NCI-H1105 treated with DMSO at 0.1 percent for 48 hours (cell line): ENCODE measurements around the gene RGS11.

Experiments
- DNase-seq: peaks from one replicate; lab custom pipeline; 2025; lab: John Stamatoyannopoulos, UW

RGS11 gene

DNA sequence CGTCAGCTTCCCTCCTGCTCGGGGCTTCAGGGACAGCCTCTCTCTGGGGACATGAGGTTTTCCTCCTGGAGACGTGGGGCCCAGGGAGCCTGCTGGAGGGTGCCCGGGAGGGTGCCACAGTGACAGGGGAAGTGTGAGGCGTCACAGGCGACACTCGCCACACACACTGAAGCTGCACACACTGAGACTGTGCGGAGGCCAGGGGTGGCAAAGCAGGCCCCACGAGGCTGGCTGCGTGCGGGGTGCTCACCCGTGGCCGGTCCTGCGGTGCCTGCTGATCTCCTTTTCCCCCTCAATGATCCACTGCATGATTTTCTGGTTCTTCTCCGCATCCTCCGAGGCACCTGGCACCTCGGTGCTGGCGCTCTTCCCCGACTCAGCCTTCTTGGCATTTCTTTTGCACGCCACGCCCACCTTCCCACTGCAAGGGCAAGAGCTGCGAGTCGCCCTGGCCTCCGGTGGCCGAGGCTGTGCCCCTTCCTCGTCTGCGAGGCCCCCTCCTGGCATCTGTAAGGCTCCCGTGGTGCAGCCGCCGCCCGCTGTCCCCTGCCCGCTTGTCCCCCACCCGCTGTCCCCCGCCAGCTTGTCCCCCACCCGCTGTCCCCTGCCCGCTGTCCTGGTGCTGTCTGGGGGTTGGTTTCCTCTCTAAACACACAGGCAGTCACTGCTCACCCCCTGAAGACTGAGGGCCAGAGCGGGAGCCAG is 21.2 kb upstream of the RGS11 start:
- no peak for DNase-seq

DNA sequence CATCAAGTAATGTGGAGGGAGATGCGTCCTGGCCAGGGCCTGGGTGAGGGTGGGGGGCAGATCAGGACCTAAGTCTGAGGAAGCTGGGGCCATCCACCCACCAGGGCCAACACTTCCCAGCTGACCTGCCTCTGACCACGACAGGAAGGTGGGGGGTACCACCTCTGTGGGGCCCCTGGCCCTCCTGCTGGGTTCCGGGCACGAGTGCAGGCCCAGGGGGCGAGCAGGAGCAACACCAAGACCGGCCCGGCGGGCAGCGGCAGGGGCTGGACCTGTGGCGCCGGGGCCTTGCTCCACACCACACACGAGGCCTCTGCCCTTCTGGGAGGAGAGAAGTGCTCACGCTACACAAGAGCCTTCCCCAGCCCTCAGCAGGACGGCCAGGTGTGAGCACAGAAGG is 20.5 kb upstream of the RGS11 start:
- DNase-seq = no peak

DNA sequence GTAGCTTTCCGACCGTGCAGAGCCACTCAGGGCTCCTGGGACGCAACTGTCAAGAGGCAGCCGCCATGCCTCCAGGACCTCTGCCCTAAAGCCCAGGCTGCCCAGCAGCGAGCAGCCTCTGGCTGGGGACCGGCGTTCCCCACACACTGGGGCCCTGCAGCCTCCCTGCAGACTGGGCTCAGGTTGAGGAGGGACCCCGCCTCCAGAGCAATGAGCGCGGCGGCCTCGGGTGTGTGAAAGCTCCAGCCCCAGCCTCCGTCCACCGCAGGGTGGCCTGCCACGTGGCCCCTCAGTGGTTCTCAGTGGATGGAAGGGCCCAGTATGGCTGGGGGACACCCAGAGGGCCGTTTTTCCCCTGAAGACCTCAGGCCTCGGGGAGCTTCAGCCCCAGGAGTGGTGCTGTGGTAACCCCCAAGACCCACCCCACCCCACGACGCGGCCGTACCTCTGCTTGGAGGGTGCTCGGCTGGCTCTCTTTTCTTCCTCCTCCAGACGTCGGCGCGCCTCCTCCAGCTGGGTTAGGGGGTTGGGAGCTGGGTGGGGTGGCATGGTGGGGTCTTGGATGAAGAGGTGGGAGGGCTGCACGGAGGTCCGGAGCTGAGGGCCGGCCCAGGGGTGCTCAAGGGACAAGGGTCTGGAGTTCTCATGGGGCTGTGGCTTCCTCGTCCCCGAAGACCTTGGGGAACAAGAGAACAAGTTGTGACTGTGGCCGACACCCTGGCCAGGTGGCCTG is 17.5 kb upstream of the RGS11 start:
- DNase-seq = no peak

DNA sequence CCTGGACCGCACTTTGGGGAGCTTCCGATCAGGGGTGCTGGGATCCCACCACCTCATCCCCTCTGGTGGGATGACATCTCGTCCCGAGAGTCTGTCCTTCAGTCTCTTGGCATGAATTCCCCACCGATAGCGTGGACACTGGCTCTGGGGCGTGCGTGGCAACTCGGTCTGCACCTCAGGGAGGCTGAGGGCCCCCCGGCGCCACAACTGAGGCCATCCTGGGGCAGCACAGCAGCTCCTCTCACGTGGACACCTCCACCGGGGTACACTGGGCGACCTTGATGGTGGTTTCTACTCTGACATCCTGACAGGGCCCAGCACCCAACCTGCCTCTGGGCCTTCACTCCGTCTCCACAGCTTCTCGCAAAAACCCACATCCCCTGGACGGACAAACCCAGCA is 15.8 kb upstream of the RGS11 start:
- no peak for DNase-seq

DNA sequence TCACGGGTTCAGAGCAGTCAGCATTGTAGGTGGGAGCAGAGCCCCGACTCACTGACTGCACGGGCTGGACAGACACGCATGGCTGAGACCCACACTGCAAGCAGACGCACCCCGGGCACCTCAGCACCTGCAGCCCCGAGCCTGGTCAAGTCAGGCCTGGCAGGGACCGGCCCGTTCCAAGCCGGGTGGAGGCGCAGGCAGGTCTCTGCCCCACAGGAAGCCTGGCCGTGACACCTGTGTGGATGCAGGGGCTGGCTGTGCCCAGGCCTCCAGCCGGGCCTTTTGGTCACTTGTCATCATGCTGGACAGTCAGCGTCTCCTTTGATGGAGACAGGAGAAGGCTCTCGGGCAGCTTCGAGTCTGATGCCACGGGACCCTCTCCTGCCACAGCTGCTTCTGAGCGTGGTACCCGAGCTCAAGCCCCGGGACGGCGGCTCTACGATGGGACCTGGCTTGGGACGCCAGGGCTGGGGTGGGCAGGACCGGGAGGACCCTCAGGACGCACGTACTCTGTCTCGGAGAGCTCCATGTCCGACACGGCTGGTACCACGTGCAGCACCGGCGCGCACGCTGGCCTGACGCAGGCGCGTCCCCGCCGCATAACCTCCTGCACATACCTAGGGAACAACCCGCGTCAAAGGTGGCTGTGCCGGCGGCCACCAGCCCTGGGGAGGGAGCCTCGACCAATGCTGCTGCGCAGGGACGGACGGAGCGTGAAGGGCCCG is 15.1 kb upstream of the RGS11 start:
- no peak for DNase-seq

DNA sequence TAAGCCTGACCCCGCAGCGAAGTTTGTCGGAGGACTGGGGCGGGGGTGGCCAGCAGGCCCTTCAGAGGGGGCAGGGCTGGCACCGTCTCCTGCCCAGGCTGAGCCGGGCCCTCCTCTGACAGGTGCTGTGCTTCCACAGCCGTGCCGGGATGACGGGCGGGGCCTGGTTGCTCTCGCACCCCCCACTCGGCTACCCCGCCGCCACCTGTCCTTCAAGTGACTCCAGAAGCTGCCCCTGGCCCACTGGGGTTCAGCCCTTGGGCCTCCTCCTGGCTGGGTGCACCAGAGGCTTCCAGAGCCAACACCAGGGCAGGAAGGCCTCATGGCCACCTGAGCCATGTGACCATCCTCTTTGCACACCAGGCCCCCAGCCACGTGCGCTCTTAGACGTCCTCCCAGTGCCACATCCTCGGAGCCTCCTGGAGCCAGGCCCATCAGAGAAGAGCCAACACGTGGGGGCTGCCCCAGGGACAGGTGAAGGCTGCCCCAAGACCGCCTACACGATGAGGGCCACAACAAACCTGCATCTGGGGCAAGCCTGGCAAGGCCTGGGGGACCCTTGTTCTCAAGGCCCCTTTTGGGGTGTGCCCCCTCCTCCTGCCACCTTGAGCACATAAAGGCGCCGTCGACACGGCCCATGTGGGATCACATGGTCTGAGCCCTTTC is 14.4 kb upstream of the RGS11 start:
- DNase-seq = no peak

DNA sequence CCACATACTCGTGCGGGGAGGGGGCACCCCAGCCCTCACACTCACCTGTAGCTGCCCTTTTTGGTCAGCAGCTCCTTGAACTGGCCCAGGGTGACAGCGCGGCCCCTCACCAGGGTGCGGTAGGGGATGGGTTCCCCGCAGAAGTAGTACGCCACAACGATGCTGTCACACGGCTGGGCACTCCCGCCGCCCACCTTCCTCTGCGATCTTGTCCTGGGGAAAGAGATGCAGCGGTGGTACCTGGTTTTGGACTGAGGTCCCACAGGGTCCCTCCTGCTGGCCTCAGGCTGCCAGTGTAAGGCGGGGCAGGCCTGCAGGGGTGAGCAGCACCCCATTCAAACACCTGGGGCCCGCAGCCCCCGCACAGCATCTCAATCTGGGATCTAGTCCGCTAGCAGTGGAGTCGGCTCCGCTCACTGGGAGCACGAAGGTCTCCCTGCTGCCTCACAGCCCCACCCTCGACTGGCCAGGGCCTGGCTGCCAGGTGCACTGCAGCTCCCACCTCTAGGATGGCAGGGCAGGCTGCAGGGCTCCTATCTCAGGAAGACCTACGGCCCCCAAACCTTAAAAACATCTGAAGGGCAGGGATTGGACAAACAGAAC is 13.8 kb upstream of the RGS11 start:
- DNase-seq = no peak

DNA sequence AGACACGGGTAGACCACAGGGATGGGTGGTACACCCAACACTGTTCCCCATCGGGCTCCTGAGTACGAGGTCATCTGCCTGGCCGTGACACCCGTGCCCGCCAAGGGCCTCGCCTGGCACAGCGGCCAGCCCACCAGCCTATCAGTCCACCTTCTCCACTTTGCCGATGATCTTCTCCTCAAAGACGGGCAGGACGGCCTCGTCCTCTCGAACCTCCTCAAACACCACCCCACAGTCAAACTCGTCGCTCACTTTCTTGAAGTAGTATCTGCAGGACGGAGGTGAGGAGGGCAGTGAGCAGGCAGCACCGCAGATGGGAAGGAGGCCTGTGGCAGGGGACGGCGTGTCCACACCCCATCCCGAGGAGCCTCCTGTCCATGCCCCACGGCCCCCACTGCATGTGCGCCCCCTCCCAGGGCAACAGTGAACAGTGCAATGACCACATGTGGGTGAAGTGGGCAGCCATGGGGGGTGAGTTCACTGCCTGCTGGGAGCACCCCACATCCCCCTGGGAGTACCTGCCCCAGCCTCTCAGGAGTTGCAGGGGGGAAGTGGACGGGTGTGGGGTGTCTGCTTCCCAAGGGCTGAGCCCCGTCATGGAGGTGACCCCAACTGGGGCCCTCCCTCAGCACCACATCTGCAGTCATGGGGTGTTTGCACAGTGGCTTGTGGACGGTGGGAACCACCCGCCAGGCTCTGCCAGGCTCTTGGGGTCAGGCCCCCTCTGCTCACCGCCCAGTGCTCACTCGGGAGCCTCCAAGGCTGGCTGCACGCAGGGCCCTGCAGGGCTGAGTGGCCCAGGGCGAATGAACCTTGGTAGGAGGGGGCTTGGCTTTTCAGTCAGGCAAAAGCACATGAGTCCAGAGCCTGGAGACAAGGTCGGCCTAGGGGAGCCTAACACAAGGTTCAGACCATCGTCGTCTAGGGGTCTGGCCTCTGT is 12.5 kb upstream of the RGS11 start:
- DNase-seq = no peak

DNA sequence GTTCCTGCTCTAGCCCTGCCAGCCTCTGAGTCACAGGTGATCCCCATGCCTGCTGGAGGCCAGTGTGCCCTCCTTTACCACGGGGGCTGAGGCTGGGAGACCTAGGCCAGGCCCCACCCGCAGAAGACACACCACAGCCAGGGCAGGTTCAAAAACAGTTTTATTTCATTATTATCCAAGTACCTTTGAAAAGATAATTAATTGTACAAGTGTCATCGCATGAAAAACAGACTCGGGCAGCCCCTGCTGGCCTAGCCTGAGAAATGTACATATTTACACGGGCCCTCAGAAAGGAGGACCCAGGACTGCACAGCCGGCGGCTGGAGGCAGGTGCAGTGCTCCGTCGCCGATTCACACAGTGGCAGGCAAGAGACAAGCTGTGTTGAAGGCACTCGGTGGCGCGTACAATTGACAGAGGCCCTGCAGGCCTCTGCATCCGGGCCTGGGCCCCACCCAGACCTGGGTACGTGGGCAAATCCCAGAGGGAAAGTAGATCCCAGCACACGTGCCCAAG is 11.6 kb upstream of the RGS11 start:
- DNase-seq = peak; percentile 38

DNA sequence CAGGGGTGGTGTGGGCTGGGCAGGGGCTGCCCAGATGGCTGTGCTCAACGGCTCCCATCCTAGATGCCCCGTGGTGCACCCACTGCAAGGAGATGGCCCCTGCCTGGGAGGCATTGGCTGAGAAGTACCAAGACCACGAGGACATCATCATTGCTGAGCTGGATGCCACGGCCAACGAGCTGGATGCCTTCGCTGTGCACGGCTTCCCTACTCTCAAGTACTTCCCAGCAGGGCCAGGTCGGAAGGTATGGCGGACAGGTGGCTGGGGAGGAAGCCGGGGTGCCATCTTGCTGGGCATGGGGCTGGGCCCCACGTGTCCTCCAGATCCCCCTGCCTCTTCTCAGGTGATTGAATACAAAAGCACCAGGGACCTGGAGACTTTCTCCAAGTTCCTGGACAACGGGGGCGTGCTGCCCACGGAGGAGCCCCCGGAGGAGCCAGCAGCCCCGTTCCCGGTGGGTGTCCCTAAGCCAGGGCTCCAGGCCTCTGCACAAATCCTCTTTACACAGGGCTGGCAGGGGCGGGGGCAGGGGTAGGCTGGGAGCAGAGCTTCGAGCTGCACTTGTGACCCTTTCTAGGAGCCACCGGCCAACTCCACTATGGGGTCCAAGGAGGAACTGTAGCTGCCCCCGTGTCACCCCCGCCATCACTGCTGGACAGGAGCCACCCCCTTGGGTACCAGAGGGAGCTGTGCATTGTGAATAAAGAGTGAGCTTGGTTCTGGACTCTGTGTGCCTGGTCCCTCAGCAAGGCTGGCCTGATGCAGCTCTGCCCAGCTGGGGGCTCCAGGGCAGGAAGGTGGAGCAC is 10.9 kb upstream of the RGS11 start:
- DNase-seq = no peak

DNA sequence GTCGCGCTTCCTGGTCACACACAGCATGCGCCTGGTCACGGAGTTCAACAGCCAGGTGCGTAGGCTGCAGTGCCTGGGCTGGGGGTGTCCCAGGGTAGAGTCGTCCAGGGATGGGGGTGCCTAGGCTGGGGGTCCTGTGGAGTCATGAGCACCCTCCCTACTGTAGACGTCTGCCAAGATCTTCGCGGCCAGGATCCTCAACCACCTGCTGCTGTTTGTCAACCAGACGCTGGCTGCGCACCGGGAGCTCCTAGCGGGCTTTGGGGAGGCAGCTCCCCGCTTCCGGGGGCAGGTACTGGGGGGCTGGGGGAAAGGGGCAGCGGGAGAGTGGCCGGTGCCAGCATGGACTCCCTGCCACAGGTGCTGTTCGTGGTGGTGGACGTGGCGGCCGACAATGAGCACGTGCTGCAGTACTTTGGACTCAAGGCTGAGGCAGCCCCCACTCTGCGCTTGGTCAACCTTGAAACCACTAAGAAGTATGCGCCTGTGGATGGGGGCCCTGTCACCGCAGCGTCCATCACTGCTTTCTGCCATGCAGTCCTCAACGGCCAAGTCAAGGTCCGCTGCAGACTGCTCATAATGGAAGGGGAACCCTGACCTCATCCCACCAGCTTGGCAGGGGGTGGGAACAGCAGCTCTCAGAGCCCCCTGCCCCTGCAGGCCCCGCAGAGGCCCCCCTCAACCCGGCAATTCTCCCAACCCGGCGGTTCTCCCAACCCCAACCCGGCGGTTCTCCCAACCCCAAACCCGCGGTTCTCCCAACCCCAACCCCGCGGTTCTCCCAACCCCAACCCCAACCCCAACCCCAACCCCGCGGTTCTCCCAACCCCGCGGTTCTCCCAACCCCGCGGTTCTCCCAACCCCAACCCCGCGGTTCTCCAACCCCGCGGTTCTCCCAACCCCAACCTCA is 9.7 kb upstream of the RGS11 start:
- DNase-seq = no peak

DNA sequence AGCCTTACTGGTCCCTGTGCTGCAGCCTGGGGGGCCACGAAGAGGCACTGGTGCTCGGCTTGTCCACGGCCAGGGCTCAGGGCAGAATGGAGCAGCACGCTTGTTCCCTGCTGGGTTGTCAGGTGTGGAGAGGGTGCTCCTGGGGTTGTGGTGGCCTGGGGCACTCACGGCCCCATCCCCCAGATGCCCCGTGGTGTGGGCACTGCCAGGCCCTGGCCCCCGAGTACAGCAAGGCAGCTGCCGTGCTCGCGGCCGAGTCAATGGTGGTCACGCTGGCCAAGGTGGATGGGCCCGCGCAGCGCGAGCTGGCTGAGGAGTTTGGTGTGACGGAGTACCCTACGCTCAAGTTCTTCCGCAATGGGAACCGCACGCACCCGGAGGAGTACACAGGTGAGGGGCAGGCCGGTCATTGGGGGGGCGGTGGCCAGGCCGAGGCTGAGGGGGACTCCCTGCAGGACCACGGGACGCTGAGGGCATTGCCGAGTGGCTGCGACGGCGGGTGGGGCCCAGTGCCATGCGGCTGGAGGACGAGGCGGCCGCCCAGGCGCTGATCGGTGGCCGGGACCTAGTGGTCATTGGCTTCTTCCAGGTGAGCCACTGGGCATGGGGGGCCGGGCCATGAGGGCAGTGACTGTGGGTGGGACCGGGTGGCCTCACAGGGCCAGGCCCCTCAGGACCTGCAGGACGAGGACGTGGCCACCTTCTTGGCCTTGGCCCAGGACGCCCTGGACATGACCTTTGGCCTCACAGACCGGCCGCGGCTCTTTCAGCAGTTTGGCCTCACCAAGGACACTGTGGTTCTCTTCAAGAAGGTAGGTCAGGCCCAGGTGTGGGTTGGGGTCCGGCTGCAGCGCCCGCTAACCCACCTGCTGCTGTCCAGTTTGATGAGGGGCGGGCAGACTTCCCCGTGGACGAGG is 8.7 kb upstream of the RGS11 start:
- DNase-seq = no peak

DNA sequence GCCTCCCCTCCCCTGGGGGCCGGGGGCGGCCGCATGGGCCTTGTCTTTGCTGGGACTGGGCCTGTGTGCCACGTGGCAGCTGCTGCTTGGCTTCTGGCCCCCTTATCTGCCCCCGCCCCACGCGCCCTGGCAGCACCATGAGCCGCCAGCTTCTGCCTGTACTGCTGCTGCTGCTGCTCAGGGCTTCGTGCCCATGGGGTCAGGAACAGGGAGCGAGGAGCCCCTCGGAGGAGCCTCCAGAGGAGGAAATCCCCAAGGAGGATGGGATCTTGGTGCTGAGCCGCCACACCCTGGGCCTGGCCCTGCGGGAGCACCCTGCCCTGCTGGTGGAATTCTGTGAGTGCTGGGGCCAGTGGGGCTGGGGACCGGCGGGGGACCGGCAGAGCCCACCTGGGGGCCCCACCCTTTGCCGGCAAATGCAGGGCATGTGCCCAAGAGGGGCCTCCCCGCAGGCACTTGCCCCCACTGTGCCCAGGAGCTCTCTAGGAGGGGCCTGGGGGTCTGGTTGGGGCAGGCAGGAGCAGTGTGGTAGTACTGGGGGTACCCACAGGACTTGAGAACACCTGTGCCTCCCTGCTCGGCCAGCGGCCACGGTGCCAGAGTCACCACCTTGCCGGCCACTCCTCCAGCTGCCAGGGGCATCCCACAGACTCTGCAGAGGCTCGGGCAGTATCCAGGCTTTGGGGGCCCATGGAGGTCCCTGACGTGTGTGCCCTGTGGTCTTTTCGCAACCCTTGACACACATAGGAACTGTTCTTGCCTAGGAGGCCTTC is 7.5 kb upstream of the RGS11 start, which contains the start of gene PDIA2:
Gene PDIA2 (plus strand): TSS at position 132 of the 773 bp plus-strand sequence. CDS start 6 bp downstream, at position 138.
- no peak for DNase-seq

DNA sequence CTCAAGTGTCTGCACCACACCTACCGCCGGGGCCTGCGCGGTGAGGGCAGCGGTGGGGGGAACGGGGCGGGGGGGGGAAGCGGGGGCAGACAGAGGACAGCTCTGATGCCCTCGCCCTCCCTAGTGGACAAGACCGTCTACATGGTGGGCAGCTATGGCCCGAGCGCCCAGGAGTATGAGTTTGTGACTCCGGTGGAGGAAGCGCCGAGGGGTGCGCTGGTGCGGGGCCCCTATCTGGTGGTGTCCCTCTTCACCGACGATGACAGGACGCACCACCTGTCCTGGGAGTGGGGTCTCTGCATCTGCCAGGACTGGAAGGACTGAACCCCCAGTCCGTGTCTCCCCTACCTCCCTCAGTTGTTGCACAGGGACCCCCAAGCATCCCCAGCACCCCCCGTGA is 6.7 kb upstream of the RGS11 start:
- no peak for DNase-seq

DNA sequence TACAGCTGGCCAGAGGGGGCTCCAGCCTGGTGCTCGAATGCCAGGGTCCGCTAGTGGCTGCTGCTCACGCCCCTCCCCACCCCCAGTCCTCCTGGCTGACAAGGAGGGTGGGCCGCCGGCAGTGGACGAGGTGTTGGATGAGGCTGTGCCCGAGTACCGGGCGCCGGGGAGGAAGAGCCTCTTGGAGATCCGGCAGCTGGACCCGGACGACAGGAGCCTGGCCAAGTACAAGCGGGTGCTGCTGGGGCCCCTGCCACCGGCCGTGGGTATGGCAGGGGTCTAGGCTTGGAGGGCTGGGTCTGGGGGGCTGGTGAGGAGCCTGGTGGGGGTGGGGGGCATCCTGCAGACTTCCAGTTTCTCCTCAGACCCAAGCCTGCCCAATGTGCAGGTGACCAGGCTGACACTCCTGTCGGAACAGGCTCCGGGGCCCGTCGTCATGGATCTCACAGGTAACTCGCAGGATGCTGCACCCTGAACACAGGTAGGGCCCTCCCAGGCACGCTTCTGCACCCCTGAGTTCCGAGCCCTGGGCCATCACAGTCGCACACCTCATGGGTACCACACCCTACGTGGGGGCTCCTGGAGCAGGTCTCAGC is 6.0 kb upstream of the RGS11 start:
- DNase-seq = no peak

DNA sequence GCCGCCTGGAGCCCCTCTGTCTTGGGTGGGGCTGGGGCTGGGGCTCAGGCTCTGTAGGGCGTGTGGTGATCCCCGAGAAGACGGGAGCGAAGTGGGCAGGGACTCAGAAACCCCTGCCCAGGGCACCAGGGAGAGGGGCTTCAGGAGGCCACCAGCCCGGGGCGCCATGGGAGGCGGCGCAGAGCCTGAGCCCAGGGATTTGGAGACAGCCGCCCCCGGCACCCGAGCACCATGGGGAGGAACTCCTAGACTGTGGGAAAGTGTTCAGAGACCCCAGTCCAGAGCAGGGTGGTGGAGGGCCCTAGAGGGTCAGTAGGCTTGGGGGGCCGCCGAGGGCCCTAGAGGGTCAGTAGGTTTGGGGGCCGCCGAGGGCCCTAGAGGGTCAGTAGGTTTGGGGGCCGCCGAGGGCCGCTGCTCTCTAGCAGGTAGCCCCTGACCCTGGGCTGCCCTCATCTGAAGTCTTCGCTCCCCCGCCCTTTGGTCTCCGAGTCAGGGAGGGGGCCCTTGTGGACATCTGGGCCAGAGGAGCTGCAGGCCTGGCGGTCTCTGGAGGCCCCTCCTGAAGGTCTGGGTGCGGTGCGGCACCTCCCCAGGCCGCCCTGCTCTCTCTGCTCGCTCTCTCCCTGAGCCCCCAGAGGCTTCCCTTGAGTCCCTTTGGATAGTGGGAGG is 5.4 kb upstream of the RGS11 start:
- DNase-seq = no peak
